ENCODE results near the gene ANGEL1.

GRCh38 chr14:76812093-76812421, 625 bp downstream of the ANGEL1 start:
- TF ChIP-seq CTCF (conservative IDR thresholded peaks at IDR 0.05) (no peak), EZH2 (IDR thresholded peaks at IDR 0.05; ENCODE audit: low read depth) (no peak)
